ENCODE data around the gene NCBP3.

The NCBP3 gene

DNA sequence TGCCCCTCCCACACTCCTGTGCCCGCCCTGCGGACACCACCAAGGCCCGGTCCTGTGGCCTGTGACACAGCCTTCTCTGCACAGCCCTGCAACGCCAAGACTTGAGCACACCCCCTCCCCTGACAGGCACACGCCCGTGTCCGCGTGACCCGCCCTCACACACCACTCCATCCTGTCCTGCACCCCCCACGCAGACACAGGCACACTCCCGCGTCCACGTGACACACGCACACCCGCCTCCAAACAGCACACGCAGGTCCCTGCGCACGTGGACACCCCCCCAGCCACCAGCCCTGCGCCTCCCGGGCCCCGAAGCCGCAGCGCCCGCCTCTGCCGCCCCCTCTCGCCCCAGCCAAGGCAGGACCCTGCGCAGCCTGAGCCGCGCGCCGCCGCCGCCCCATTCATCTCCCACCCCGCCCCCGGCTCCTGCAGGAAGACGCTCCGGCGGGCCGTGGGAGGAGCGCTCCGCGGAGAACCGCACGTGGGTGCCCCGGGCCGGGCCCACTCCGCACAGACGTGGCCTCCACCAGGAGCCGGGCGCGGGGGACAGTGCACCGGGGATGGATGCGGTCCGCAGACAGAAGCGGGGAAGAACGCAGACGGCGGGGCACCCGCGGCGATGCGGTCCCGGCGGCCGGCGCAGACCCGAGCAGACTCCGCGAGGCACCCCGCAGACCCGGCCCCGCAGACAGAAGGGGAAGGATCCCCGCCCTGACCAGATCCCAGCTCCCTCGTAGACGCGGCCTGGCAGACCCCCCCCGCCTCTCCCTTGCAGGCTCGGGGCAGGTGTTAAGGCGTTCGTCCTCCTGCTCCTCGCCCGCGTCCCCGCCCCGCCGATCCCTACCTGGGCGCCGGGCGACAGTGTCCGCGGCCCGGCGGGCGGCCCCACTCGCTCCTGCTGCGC lies 46.3 kb upstream of the NCBP3 start:
- Histone ChIP-seq H3K9ac (ENCODE audit: low read depth, low read length, poor library complexity, severe bottlenecking) (peak overlapping the region; percentile 41), H3K4me2 (ENCODE audit: low read depth, low read length, poor library complexity, severe bottlenecking) (peak overlapping the region; percentile 81), H3K9me3 (ENCODE audit: insufficient read depth, low read depth, low read length) (no peaks in the 10 kb centered on the region), H3K36me3 (ENCODE audit: insufficient read depth, low read length) (no peaks in the 10 kb centered on the region), H3K4me1 (ENCODE audit: insufficient read depth, low read length, poor library complexity, severe bottlenecking) (peaks cover 11% of the 10 kb centered on the region), H4K20me1 (ENCODE audit: insufficient read depth, low read length, poor library complexity, severe bottlenecking) (no peaks in the 10 kb centered on the region), H3F3A (ENCODE audit: low read depth) (no peaks in the 10 kb centered on the region), H2AFZ (ENCODE audit: low read length) (peak overlapping the region; percentile 76; the same call in 1 of the 2 replicates), H3K9me2 (replicated peaks; ENCODE audit: low read depth, low read length) (no peaks in the 10 kb centered on the region), H3K79me2 (ENCODE audit: insufficient read depth, low read length) (no peaks in the 10 kb centered on the region), H3K4me3 (ENCODE audit: low read length, poor library complexity, severe bottlenecking) (peak overlapping the region; percentile 74), H3K27me3 (ENCODE audit: insufficient read depth, low read length, poor library complexity, severe bottlenecking) (no peaks in the 10 kb centered on the region)
- no peak for TF ChIP-seq EZH2phosphoT487 (IDR thresholded peaks at IDR 0.05; ENCODE audit: borderline replicate concordance)

DNA sequence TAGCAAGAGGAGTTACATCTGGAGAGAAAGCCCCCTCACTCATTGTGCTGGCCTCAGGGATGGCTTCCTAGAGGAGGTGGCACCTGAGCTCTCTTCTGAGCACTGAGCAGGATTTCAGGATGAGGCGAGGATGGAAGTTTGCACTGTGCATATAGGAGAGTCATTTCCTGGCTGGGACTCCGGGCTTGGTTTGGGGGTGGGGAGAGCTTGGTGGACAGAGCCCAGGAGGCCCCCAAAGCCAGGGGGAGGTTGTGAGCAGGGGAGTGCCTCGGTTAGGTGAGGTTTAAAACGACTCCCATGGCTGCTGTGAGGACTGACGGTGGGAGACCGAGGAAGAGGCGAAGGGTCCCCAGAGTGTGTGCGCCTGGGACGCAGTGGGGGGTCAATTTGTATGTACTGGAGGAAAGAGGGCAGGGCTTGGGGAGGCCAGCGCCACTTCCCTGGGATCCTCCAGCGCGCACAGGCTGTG lies 45.6 kb upstream of the NCBP3 start:
- H3K79me2 ChIP-seq (ENCODE audit: insufficient read depth, low read length), result no peaks in the 10 kb centered on the region
- H3K4me1 ChIP-seq (ENCODE audit: insufficient read depth, low read length, poor library complexity, severe bottlenecking), result peaks cover 18% of the 10 kb centered on the region
- H3K4me2 ChIP-seq (ENCODE audit: low read depth, low read length, poor library complexity, severe bottlenecking), result peak overlapping the region; percentile 81
- H3K36me3 ChIP-seq (ENCODE audit: insufficient read depth, low read length), result no peaks in the 10 kb centered on the region
- H3K27me3 ChIP-seq (ENCODE audit: insufficient read depth, low read length, poor library complexity, severe bottlenecking), result no peaks in the 10 kb centered on the region
- no peaks in the 10 kb centered on the region for H4K20me1 ChIP-seq (ENCODE audit: insufficient read depth, low read length, poor library complexity, severe bottlenecking)
- H3K9me2 ChIP-seq (replicated peaks; ENCODE audit: low read depth, low read length), result no peaks in the 10 kb centered on the region
- no peak overlapping the region for H2AFZ ChIP-seq (ENCODE audit: low read length)
- H3K9me3 ChIP-seq (ENCODE audit: insufficient read depth, low read depth, low read length), result no peaks in the 10 kb centered on the region
- no peaks in the 10 kb centered on the region for H3F3A ChIP-seq (ENCODE audit: low read depth)
- peak overlapping the region; percentile 74 for H3K4me3 ChIP-seq (ENCODE audit: low read length, poor library complexity, severe bottlenecking)
- no peak overlapping the region for H3K9ac ChIP-seq (ENCODE audit: low read depth, low read length, poor library complexity, severe bottlenecking)
- TF ChIP-seq EZH2phosphoT487 (IDR thresholded peaks at IDR 0.05; ENCODE audit: borderline replicate concordance), result no peak
- TF ChIP-seq, protein P1, sequence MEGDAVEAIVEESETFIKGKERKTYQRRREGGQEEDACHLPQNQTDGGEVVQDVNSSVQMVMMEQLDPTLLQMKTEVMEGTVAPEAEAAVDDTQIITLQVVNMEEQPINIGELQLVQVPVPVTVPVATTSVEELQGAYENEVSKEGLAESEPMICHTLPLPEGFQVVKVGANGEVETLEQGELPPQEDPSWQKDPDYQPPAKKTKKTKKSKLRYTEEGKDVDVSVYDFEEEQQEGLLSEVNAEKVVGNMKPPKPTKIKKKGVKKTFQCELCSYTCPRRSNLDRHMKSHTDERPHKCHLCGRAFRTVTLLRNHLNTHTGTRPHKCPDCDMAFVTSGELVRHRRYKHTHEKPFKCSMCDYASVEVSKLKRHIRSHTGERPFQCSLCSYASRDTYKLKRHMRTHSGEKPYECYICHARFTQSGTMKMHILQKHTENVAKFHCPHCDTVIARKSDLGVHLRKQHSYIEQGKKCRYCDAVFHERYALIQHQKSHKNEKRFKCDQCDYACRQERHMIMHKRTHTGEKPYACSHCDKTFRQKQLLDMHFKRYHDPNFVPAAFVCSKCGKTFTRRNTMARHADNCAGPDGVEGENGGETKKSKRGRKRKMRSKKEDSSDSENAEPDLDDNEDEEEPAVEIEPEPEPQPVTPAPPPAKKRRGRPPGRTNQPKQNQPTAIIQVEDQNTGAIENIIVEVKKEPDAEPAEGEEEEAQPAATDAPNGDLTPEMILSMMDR (conservative IDR thresholded peaks at IDR 0.05; ENCODE audit: low read length), result no peak

DNA sequence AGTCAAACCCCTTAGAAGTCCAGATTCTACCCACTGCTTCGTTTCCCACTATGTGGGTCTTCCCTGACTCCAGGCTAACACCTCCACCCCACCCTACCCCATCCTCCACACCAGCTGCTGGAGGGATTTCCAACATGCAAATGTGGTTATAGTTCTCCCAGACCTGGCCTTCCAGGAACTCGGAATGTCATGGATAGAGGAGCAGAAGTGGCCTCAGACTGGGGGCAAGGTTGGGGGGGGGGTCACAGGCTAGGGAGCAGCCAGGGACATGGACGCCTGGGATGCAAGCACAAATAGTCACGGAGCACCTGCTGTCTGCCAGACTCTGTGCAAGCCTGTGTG lies 44.8 kb upstream of the NCBP3 start:
- no peak overlapping the region for H3K4me3 ChIP-seq (ENCODE audit: low read length, poor library complexity, severe bottlenecking)
- H3K9ac ChIP-seq (ENCODE audit: low read depth, low read length, poor library complexity, severe bottlenecking), result no peak overlapping the region
- H3F3A ChIP-seq (ENCODE audit: low read depth), result no peaks in the 10 kb centered on the region
- H3K9me3 ChIP-seq (ENCODE audit: insufficient read depth, low read depth, low read length), result no peaks in the 10 kb centered on the region
- H3K9me2 ChIP-seq (replicated peaks; ENCODE audit: low read depth, low read length), result no peaks in the 10 kb centered on the region
- H3K36me3 ChIP-seq (ENCODE audit: insufficient read depth, low read length), result no peaks in the 10 kb centered on the region
- H2AFZ ChIP-seq (ENCODE audit: low read length), result no peak overlapping the region
- H3K79me2 ChIP-seq (ENCODE audit: insufficient read depth, low read length), result no peaks in the 10 kb centered on the region
- H4K20me1 ChIP-seq (ENCODE audit: insufficient read depth, low read length, poor library complexity, severe bottlenecking), result no peaks in the 10 kb centered on the region
- H3K27me3 ChIP-seq (ENCODE audit: insufficient read depth, low read length, poor library complexity, severe bottlenecking), result no peaks in the 10 kb centered on the region
- TF ChIP-seq, protein P1 (conservative IDR thresholded peaks at IDR 0.05; ENCODE audit: low read length), result no peak
- TF ChIP-seq EZH2phosphoT487 (IDR thresholded peaks at IDR 0.05; ENCODE audit: borderline replicate concordance), result no peak
- H3K4me2 ChIP-seq (ENCODE audit: low read depth, low read length, poor library complexity, severe bottlenecking), result no peak overlapping the region
- H3K4me1 ChIP-seq (ENCODE audit: insufficient read depth, low read length, poor library complexity, severe bottlenecking), result peaks cover 21% of the 10 kb centered on the region
